HG03439 (cell line): ENCODE measurements around the gene KLF6.

Source experiments
- ATAC-seq: cut with Tn5 transposase; IDR thresholded peaks from one replicate; pipeline ENCODE4 v1.9.1; 2021; ENCODE audit warnings: mild to moderate bottlenecking, moderate library complexity; ENCODE audit not compliant: unreplicated experiment

Gene KLF6

GRCh38 chr10:3775696-3776551 is 9.1 kb downstream of the KLF6 start:
- ATAC-seq = no peak

- no peak for ATAC-seq
Observed at GRCh38 chr10:3774814-3775695, 10.0 kb downstream of the KLF6 start.

GRCh38 chr10:3774018-3774813 is 10.8 kb downstream of the KLF6 start:
- no peak for ATAC-seq

GRCh38 chr10:3773460-3774017 is 11.5 kb downstream of the KLF6 start:
- no peak for ATAC-seq

- no peak for ATAC-seq
Observed at GRCh38 chr10:3772361-3773171, 12.4 kb downstream of the KLF6 start.

GRCh38 chr10:3770611-3771110 is 14.3 kb downstream of the KLF6 start:
- no peak for ATAC-seq

GRCh38 chr10:3769556-3769955 is 15.5 kb downstream of the KLF6 start:
- ATAC-seq = no peak

- no peak for ATAC-seq
Observed at GRCh38 chr10:3766046-3766756, 18.8 kb downstream of the KLF6 start.

- no peak for ATAC-seq
Observed at GRCh38 chr10:3765146-3765545, 19.9 kb downstream of the KLF6 start.

GRCh38 chr10:3764626-3765112 is 20.3 kb downstream of the KLF6 start:
- ATAC-seq = no peak

- ATAC-seq = no peak
Observed at GRCh38 chr10:3763852-3764625, 21.0 kb downstream of the KLF6 start.

GRCh38 chr10:3763035-3763456 is 22.0 kb downstream of the KLF6 start:
- no peak for ATAC-seq

GRCh38 chr10:3762309-3762708 is 22.7 kb downstream of the KLF6 start:
- ATAC-seq = no peak

- ATAC-seq = no peak
Observed at GRCh38 chr10:3761904-3762303, 23.1 kb downstream of the KLF6 start.

GRCh38 chr10:3761021-3761686 is 23.9 kb downstream of the KLF6 start:
- ATAC-seq = peak; percentile 42

- no peak for ATAC-seq
Observed at GRCh38 chr10:3760083-3760482, 24.9 kb downstream of the KLF6 start.

GRCh38 chr10:3759397-3759796 is 25.6 kb downstream of the KLF6 start:
- no peak for ATAC-seq
